ENCODE measurements around the gene RAD18. TPM values are rescaled to one million over a fixed set of nuclear protein-coding genes. Genes with fewer than 3 reads are reported as not detected.

RAD18 gene
- total and polyA plus RNA-seq, 11 donors, result 0.76 to 6.1 (median 2.5) TPM

DNA sequence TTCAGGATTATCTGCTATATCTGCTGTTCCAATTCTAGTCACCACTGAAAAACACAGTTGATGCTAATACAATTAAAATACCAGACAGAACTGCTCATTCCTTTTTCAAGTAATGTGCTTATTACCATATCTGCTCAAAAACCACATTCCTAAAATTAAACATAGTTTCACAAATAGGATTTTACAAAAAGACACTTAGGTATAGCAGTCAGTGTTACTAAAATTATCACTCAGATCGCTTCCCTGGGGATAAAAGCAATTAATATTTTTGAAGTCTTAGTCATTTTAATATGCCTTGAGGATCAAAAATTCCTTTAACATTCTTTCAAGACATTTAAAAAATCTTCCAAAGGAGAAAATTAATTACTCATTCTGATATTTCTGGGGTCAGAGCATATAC is 71.5 kb downstream of the RAD18 start:
- no peaks in the 10 kb centered on the region for H3K27me3 ChIP-seq
- ATAC-seq, result no peak
- TF ChIP-seq POLR2A (IDR thresholded peaks at IDR 0.05), result no peak
- TF ChIP-seq, protein P1, sequence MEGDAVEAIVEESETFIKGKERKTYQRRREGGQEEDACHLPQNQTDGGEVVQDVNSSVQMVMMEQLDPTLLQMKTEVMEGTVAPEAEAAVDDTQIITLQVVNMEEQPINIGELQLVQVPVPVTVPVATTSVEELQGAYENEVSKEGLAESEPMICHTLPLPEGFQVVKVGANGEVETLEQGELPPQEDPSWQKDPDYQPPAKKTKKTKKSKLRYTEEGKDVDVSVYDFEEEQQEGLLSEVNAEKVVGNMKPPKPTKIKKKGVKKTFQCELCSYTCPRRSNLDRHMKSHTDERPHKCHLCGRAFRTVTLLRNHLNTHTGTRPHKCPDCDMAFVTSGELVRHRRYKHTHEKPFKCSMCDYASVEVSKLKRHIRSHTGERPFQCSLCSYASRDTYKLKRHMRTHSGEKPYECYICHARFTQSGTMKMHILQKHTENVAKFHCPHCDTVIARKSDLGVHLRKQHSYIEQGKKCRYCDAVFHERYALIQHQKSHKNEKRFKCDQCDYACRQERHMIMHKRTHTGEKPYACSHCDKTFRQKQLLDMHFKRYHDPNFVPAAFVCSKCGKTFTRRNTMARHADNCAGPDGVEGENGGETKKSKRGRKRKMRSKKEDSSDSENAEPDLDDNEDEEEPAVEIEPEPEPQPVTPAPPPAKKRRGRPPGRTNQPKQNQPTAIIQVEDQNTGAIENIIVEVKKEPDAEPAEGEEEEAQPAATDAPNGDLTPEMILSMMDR (IDR thresholded peaks at IDR 0.05), result no peak
- no peaks in the 10 kb centered on the region for H3K4me1 ChIP-seq
- no peaks in the 10 kb centered on the region for H3K9me3 ChIP-seq
- intact Hi-C loops (cut with DNase I), result no loop called here
- no peak overlapping the region for H3K27ac ChIP-seq
- H3K4me3 ChIP-seq, result no peak overlapping the region
- DNase-seq, result no peak
- peaks cover 0 to 14% (median 0%) of the 10 kb centered on the region in 9 donors for H3K36me3 ChIP-seq
- WGBS, 4 donors, result 92 to 97% (median 95%) methylated on average over 1 of the region's 1 CpG

DNA sequence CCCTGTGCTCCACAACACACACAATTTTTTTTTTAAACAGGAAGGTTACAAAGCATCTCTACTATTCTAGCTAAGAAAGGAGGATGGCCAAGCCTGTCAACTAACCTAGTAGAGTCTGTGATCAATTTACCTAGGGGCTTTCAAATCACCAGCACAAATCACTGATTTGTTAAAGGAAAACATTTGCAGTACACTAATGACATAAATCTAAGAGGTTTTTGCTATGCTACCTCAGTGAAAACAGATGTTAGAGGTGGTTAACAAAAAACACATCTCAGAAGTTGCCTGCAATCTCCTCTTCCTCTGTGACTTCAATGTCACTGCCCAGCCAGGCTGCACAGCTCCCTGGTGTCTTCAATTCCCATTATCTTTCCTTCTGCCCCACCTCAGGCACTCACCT is 72.0 kb downstream of the RAD18 start:
- intact Hi-C loops (cut with DNase I), result no loop called here
- Histone ChIP-seq H3K9me3 (no peaks in the 10 kb centered on the region), H3K36me3 (peaks cover 0 to 12% (median 0%) of the 10 kb centered on the region in 9 donors), H3K27ac (no peak overlapping the region), H3K4me1 (no peaks in the 10 kb centered on the region), H3K27me3 (no peaks in the 10 kb centered on the region), H3K4me3 (no peak overlapping the region)
- ATAC-seq, result no peak
- no peak for DNase-seq
- TF ChIP-seq, protein P1 (IDR thresholded peaks at IDR 0.05), result no peak
- no peak for TF ChIP-seq POLR2A (IDR thresholded peaks at IDR 0.05)

DNA sequence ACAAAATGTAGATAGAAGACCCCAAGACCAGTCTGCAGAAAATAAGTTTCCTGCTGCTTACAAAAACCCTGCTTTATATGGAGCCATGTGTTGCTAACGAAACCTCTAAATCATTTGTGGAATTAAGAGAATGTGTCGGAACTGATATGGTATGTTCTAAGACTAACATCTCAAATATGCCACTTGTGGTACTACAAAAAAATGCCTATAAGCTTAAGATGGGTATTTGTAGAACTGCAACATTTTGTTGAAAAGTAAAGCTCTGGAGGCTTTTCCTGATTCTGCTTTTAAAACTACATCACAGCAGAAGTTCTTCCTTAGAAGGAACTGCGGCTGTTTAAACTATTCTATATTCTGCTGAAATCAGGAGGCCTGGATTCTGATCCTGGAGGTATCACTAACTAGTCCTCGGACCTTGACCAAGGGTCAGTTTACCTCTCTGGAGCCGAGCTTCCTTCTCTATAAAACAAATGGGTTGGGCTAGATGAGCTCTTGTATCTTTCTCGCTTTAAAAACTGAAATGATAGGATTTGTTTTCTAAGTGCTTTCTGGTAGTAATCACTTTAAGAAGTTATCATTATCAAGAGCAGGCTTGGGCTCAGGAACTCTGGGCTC is 74.9 kb downstream of the RAD18 start:
- Histone ChIP-seq H3K27me3 (no peaks in the 10 kb centered on the region), H3K4me3 (no peak overlapping the region), H3K9me3 (peaks cover 0 to 5% (median 0%) of the 10 kb centered on the region in 12 donors), H3K36me3 (peaks cover 0 to 13% (median 0%) of the 10 kb centered on the region in 9 donors), H3K4me1 (no peaks in the 10 kb centered on the region), H3K27ac (no peak overlapping the region)
- TF ChIP-seq POLR2A (IDR thresholded peaks at IDR 0.05), result no peak
- TF ChIP-seq, protein P1 (IDR thresholded peaks at IDR 0.05), result no peak
- 83 to 88% (median 85%) methylated on average over 6 of the region's 6 CpGs for WGBS, 4 donors
- ATAC-seq (no peak), DNase-seq (no peak)
- intact Hi-C loops (cut with DNase I), result no loop called here

DNA sequence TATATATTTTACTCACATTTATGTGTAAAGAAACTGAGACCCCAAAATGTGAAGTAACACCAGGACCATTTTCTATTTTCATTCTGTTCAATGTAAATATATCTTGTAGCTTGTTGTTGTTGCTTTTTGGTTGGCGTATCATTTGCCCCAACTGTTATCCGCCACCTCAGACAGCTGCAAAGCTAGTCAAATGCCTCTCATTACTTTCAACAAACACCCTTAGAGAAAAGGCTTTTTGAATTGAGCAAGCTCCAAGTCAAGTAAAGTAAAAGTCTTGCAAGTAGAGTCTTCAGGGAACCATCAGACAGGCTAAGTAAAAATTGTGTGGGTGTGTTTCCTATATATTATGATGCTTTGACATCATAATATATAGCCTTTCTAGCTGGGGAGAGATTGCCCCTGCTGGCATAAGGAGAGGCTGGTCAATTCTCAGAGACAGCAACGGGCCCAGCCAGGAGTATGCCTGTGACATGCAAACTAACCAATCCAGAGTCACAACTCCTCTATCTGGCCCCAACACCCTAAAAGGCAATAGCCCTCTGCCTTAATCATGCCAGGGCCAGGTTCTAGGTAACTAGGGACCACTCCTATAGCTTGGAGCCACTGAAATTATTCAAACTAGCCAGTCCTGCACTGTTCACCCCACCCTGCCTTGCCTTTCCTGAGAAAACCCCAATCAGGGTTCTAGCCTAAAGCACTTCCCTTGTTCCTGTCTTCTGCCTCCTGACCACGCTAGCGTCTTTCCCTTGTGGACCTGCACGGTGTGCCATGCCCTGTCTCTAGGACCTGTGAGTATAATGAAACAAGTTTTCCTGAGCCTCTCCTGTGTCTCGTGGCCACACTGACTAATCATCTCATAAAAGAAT is 75.6 kb downstream of the RAD18 start:
- ATAC-seq (peak in 3 of 4 donors; percentile 30 to 36 (median 31)), DNase-seq (no peak)
- H3K27me3 ChIP-seq, result no peaks in the 10 kb centered on the region
- peaks cover 0 to 15% (median 0%) of the 10 kb centered on the region in 9 donors for H3K36me3 ChIP-seq
- intact Hi-C loops (cut with DNase I), result no loop called here
- no peak overlapping the region for H3K4me3 ChIP-seq
- no peaks in the 10 kb centered on the region for H3K4me1 ChIP-seq
- no peak overlapping the region for H3K27ac ChIP-seq
- 69 to 84% (median 75%) methylated on average over 7 of the region's 7 CpGs for WGBS, 4 donors
- H3K9me3 ChIP-seq, result peaks cover 0 to 8% (median 0%) of the 10 kb centered on the region in 12 donors
- TF ChIP-seq, protein P1 (IDR thresholded peaks at IDR 0.05), result no peak
- no peak for TF ChIP-seq POLR2A (IDR thresholded peaks at IDR 0.05)
